Smooth muscle cell (in vitro differentiated cells): Measurements from ENCODE around the gene CEP85. TPM values are rescaled to one million over a fixed set of nuclear protein-coding genes. Genes with fewer than 3 reads are reported as not detected.
A peak's percentile ranks its signal among the peaks of the same experiment; 100 is the strongest.

Experiments
- DNase-seq: peaks from one replicate; lab custom pipeline; 2025; ENCODE audit not compliant: unreplicated experiment; lab: John Stamatoyannopoulos, UW
- H2AFZ ChIP-seq: fragments of 200-600 bp; sonication (generic); 2 replicates; pipeline ENCODE4 v1.6.0; 2016; ENCODE audit warnings: antibody characterized with exemption, low read depth, mild to moderate bottlenecking
- H3F3A ChIP-seq: fragments of 200-600 bp; sonication (generic); 2 replicates; pipeline ENCODE4 v1.6.0; 2017; ENCODE audit warnings: antibody characterized with exemption, low read depth
- H3K27ac ChIP-seq: fragments of 200-600 bp; sonication (generic); 2 replicates; pipeline ENCODE4 v1.5.1; 2016; ENCODE audit warnings: low read depth, mild to moderate bottlenecking
- H3K27me3 ChIP-seq: fragments of 200-600 bp; sonication (generic); 2 replicates; pipeline ENCODE4 v1.6.1; 2016; ENCODE audit warnings: low read depth, mild to moderate bottlenecking
- H3K36me3 ChIP-seq: fragments of 200-600 bp; sonication (generic); 2 replicates; pipeline ENCODE4 v1.5.1; 2016; ENCODE audit warnings: low read depth
- H3K4me1 ChIP-seq: fragments of 200-600 bp; sonication (generic); 2 replicates; pipeline ENCODE4 v1.5.1; 2016; ENCODE audit warnings: low read depth
- H3K4me2 ChIP-seq: fragments of 200-600 bp; sonication (generic); 2 replicates; pipeline ENCODE4 v1.6.0; 2016; ENCODE audit warnings: mild to moderate bottlenecking
- H3K4me3 ChIP-seq: fragments of 200-600 bp; sonication (generic); 2 replicates; pipeline ENCODE4 v1.5.1; 2016; ENCODE audit warnings: mild to moderate bottlenecking
- H3K79me2 ChIP-seq: fragments of 200-600 bp; sonication (generic); 2 replicates; pipeline ENCODE4 v1.6.0; 2016; ENCODE audit warnings: low read depth, mild to moderate bottlenecking
- H3K9ac ChIP-seq: fragments of 200-600 bp; sonication (generic); 2 replicates; pipeline ENCODE4 v1.6.0; 2016; ENCODE audit warnings: low read depth
- H3K9me3 ChIP-seq: fragments of 200-600 bp; sonication (generic); replicated peaks from 2 replicates; pipeline ENCODE4 v1.5.1; 2016; ENCODE audit warnings: low read depth
- H4K20me1 ChIP-seq: fragments of 200-600 bp; sonication (generic); 2 replicates; pipeline ENCODE4 v1.6.0; 2016; ENCODE audit warnings: low read depth
- CTCF ChIP-seq: fragments of 200-600 bp; sonication (generic); IDR thresholded peaks from 2 replicates; pipeline ENCODE4 v1.5.1; 2017; ENCODE audit warnings: borderline replicate concordance, mild to moderate bottlenecking, antibody characterized with exemption; ENCODE audit not compliant: insufficient read depth, poor library complexity, severe bottlenecking
- WGBS: methylation state at CpG from one replicate; pipeline ENCODE4 v1.1.7; 2016; ENCODE audit warnings: low lambda C conversion rate; 5-methylcytosine and 5-hydroxymethylcytosine counted together
- polyA plus RNA-seq: library from polyadenylated mRNA; unstranded; fragments of >200 nt; fragmentation: Nextera tagmentation; extraction: Ambion mirVana; gene quantifications from 2 replicates; pipeline ENCODE4 v1.2.1, GENCODE V29; 2016
- total RNA-seq: library from RNA; depleted of rRNA; stranded (reverse); fragments of >200 nt; gene quantifications from 2 replicates; pipeline ENCODE4 v1.2.3, GENCODE V29; 2014

The CEP85 gene
- total and polyA plus RNA-seq, 2 experiments from 2014 or later: 6.0 to 8.0 TPM

GRCh38 chr1:26281971-26282370, 48.0 kb downstream of the CEP85 start:
- DNase-seq: peak; percentile 17
- peak overlapping the region; percentile 67 for H3K4me3 ChIP-seq
- no peak overlapping the region for H3K9ac ChIP-seq
- peaks cover 38% of the 10 kb centered on the region for H4K20me1 ChIP-seq
- H3K36me3 ChIP-seq: no peaks in the 10 kb centered on the region
- H3K27ac ChIP-seq: peak overlapping the region; percentile 96
- no peak overlapping the region for H2AFZ ChIP-seq
- no peaks in the 10 kb centered on the region for H3K9me3 ChIP-seq
- H3K27me3 ChIP-seq: no peaks in the 10 kb centered on the region
- H3K4me1 ChIP-seq: peaks cover 53% of the 10 kb centered on the region
- 35% methylated on average over 12 of the region's 15 CpGs for WGBS
- H3F3A ChIP-seq: peaks cover 30% of the 10 kb centered on the region
- H3K79me2 ChIP-seq: no peaks in the 10 kb centered on the region
- no peak for TF ChIP-seq CTCF
- peak overlapping the region; percentile 94 for H3K4me2 ChIP-seq

GRCh38 chr1:26282401-26282918, 48.5 kb downstream of the CEP85 start:
- H3K9ac ChIP-seq: no peak overlapping the region
- WGBS: 75% methylated on average over 22 of the region's 22 CpGs
- H3K4me3 ChIP-seq: no peak overlapping the region
- H3K9me3 ChIP-seq: no peaks in the 10 kb centered on the region
- H2AFZ ChIP-seq: no peak overlapping the region
- no peak for TF ChIP-seq CTCF
- H3K36me3 ChIP-seq: no peaks in the 10 kb centered on the region
- H3F3A ChIP-seq: peaks cover 25% of the 10 kb centered on the region
- no peaks in the 10 kb centered on the region for H3K79me2 ChIP-seq
- DNase-seq: no peak
- H3K4me2 ChIP-seq: peak overlapping the region; percentile 94
- peak overlapping the region; percentile 96 for H3K27ac ChIP-seq
- H4K20me1 ChIP-seq: peaks cover 38% of the 10 kb centered on the region
- peaks cover 48% of the 10 kb centered on the region for H3K4me1 ChIP-seq
- no peaks in the 10 kb centered on the region for H3K27me3 ChIP-seq

- no peak overlapping the region for H2AFZ ChIP-seq
- H4K20me1 ChIP-seq: peaks cover 38% of the 10 kb centered on the region
- no peaks in the 10 kb centered on the region for H3K9me3 ChIP-seq
- H3K9ac ChIP-seq: no peak overlapping the region
- H3K4me3 ChIP-seq: no peak overlapping the region
- H3K36me3 ChIP-seq: no peaks in the 10 kb centered on the region
- H3K4me2 ChIP-seq: peak overlapping the region; percentile 94
- DNase-seq: no peak
- peak overlapping the region; percentile 96 for H3K27ac ChIP-seq
- TF ChIP-seq CTCF: no peak
- H3K27me3 ChIP-seq: no peaks in the 10 kb centered on the region
- H3F3A ChIP-seq: peaks cover 20% of the 10 kb centered on the region
- WGBS: 75% methylated on average over 4 of the region's 4 CpGs
- H3K4me1 ChIP-seq: peaks cover 42% of the 10 kb centered on the region
- H3K79me2 ChIP-seq: no peaks in the 10 kb centered on the region
Measured at GRCh38 chr1:26283279-26283853, 49.4 kb downstream of the CEP85 start.
